SK-N-SH (cell line): Measurements from ENCODE around the gene FRMPD4.

Experiments
- EP300 ChIP-seq, 2 experiments: IDR thresholded peaks; 2 replicates each; pipeline versions ENCODE4 v1.4.0 to v1.6.1; 2012; ENCODE audit warnings: borderline replicate concordance in 1 of 2, low read depth in 1 of 2, low read length in 1 of 2
- POLR2AphosphoS5 ChIP-seq: IDR thresholded peaks from 2 replicates; pipeline ENCODE4 v1.6.1; 2012; ENCODE audit warnings: low read depth, low read length
- REST ChIP-seq: IDR thresholded peaks from 2 replicates; pipeline ENCODE4 v1.6.1; 2012; ENCODE audit warnings: mild to moderate bottlenecking, low read depth, low read length, moderate library complexity
- SIN3A ChIP-seq: IDR thresholded peaks from 2 replicates; pipeline ENCODE4 v1.6.1; 2012; ENCODE audit warnings: low read depth, mild to moderate bottlenecking, low read length, moderate library complexity, borderline replicate concordance
- TAF1 ChIP-seq: IDR thresholded peaks from 2 replicates; pipeline ENCODE4 v1.6.1; 2012; ENCODE audit warnings: low read depth, mild to moderate bottlenecking, low read length, moderate library complexity, borderline replicate concordance
- TCF12 ChIP-seq: IDR thresholded peaks from 2 replicates; pipeline ENCODE4 v1.4.0; 2012
- TF ChIP-seq, protein P1 (sequence below): fragments of 200-600 bp; sonication (generic); IDR thresholded peaks from 2 replicates; pipeline ENCODE4 v1.6.1; 2017; ENCODE audit warnings: antibody characterized with exemption, mild to moderate bottlenecking, moderate library complexity

DNA sequence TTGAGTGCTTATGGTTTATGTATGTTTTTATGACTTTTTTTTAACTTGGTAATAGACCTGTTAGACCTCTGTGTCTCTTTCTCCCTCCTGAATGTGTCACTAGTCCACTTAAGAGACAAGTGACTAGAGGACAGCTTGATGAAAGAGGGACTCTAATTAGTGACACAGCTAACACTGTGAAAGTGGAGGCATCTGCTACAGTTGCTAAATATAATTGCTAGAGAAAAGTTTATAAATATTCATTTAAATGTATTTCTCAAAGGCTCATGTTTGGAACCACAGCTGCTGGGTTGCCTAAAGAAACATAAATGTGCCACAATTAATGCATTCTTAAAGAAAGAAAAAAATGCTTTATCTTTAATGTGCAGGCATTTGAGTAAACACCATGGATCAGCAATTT, 176.4 kb downstream of the FRMPD4 start:
- TF ChIP-seq EP300 (IDR thresholded peaks at IDR 0.05; ENCODE audit: borderline replicate concordance in 1 of 2, low read depth in 1 of 2, low read length in 1 of 2) (no peak), SIN3A (no peak), POLR2AphosphoS5 (no peak), TAF1 (no peak), REST (no peak), TCF12 (no peak)
- TF ChIP-seq, protein P1, sequence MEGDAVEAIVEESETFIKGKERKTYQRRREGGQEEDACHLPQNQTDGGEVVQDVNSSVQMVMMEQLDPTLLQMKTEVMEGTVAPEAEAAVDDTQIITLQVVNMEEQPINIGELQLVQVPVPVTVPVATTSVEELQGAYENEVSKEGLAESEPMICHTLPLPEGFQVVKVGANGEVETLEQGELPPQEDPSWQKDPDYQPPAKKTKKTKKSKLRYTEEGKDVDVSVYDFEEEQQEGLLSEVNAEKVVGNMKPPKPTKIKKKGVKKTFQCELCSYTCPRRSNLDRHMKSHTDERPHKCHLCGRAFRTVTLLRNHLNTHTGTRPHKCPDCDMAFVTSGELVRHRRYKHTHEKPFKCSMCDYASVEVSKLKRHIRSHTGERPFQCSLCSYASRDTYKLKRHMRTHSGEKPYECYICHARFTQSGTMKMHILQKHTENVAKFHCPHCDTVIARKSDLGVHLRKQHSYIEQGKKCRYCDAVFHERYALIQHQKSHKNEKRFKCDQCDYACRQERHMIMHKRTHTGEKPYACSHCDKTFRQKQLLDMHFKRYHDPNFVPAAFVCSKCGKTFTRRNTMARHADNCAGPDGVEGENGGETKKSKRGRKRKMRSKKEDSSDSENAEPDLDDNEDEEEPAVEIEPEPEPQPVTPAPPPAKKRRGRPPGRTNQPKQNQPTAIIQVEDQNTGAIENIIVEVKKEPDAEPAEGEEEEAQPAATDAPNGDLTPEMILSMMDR = no peak
